RWPE1 (cell line): ENCODE measurements around the gene ADAT3.
"Not testable (repeated sequence)": the region's sequence is repeated elsewhere in the genome, so short reads cannot be mapped to it uniquely, and the experiment has no call there.

Experiments
- CTCF ChIA-PET: fragments of 350-600 bp; sonication (Branson Sonifier 250); formaldehyde crosslinking; extraction: SDS; loops from one replicate; lab custom pipeline; 2021; lab: Yijun Ruan, JAX
- POLR2A ChIA-PET: fragments of 400-600 bp; formaldehyde crosslinking; extraction: SDS; loops from one replicate; lab custom pipeline; 2020; ENCODE audit warnings: antibody characterized with exemption; ENCODE audit not compliant: low non-redundant PET; lab: Yijun Ruan, JAX
- DNase-seq: peaks from one replicate; pipeline ENCODE4 v3.0.0; 2012; ENCODE audit warnings: low spot score
- H3K27ac ChIP-seq: fragments of 450-650 bp; 2 replicates; pipeline ENCODE4 v1.5.1; 2017
- CTCF ChIP-seq: fragments of 450-650 bp; conservative IDR thresholded peaks from 2 replicates; pipeline ENCODE4 v1.5.1; 2017; ENCODE audit warnings: low read depth, mild to moderate bottlenecking

The ADAT3 gene

DNA sequence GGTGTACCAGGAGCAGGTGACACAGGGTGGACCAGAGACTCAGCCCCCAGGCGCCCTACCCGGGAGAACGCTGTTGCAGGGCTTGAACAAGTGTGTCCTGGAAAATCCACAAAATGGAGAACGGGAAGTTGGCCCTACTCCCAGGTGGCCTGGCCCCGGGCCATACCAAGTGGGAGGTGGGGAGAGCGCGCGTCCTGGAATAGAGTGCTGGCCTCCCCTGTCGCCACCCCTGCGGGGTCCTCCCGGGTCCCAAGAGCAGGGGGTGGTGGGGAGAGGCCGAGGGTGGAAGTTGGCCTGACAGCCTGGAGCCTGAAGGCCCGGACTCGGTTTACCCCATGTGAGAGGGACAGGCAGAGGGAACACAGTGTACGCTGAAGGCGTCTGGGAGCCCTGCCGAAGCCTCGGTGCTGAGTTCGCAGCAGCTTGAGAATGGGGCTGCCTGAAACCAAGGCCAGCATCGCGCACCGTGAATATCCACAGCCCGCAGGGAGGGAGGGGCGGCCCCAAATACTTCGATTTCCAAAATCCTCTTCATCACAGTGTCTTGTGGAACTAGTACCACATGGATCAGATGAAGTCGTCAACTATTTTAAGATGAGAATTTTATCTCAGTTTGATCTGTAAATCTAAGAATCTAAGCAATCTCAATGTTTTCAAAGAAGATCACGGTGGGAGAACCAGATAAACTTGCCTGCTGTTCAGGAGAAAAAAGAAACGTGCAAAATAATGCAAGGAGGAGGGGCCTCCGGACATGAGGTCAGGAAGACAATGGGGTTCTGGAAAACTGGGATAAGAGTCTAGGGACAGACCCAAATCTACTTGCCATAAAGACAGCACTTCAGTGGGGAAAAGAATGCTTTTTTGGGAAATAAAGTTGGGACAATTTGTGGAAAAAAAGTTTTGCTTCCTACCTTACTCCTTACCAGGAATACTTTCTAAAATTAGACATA is 31.4 kb upstream of the ADAT3 start:
- no peak for TF ChIP-seq CTCF
- ChIA-PET CTCF (interaction anchor here (1.1 kb wide), 1 partner anchor 56 kb away, joined by 3 read pairs; no protein-coding TSS in a partner anchor), POLR2A (interaction anchor here (0.7 kb wide), 1 partner anchor 68 kb away, joined by 16 read pairs; no protein-coding TSS in a partner anchor)
- DNase-seq: no peak
- H3K27ac ChIP-seq: peak overlapping the region; percentile 88

- CTCF ChIA-PET: interaction anchor here (0.9 to 1.1 kb wide), 2 partner anchors 10 to 55 kb away, joined by 3 to 4 read pairs; no protein-coding TSS in a partner anchor
- no peak for DNase-seq
- H3K27ac ChIP-seq: peak overlapping the region; percentile 90
- POLR2A ChIA-PET: interaction anchor here (0.7 to 0.9 kb wide), 2 partner anchors 17 to 68 kb away, joined by 5 to 16 read pairs; no protein-coding TSS in a partner anchor
- no peak for TF ChIP-seq CTCF
Measured at GRCh38 chr19:1874554-1875185, 30.5 kb upstream of the ADAT3 start.

- peak overlapping the region; percentile 90 for H3K27ac ChIP-seq
- ChIA-PET POLR2A (interaction anchor here (0.9 kb wide), 1 partner anchor 18 kb away, joined by 5 read pairs; no protein-coding TSS in a partner anchor), CTCF (interaction anchor here (0.9 kb wide), 1 partner anchor 10 kb away, joined by 4 read pairs; no protein-coding TSS in a partner anchor)
- not testable (repeated sequence) for DNase-seq
Measured at GRCh38 chr19:1875265-1875645, 29.9 kb upstream of the ADAT3 start.

- H3K27ac ChIP-seq: peak overlapping the region; percentile 90
- TF ChIP-seq CTCF: no peak
- DNase-seq: peak; percentile 67
- CTCF ChIA-PET: interaction anchor here (0.6 to 1.1 kb wide), 5 partner anchors 11 to 508 kb away, joined by 3 to 5 read pairs (median 3); no protein-coding TSS in a partner anchor
- POLR2A ChIA-PET: interaction anchor here (0.9 to 1.0 kb wide), 2 partner anchors 9 to 18 kb away, joined by 3 to 5 read pairs; partner anchors contain the start of gene ABHD17A
Measured at GRCh38 chr19:1875646-1876495, 29.3 kb upstream of the ADAT3 start.

GRCh38 chr19:1876496-1877279 is 28.5 kb upstream of the ADAT3 start:
- CTCF ChIA-PET: interaction anchor here (0.6 to 1.1 kb wide), 5 partner anchors 13 to 507 kb away, joined by 3 to 5 read pairs (median 3); no protein-coding TSS in a partner anchor
- POLR2A ChIA-PET: interaction anchor here (1.0 kb wide), 1 partner anchor 8 kb away, joined by 3 read pairs; the partner anchor contains the start of gene ABHD17A
- peak overlapping the region; percentile 90 for H3K27ac ChIP-seq
- not testable (repeated sequence) for DNase-seq

DNA sequence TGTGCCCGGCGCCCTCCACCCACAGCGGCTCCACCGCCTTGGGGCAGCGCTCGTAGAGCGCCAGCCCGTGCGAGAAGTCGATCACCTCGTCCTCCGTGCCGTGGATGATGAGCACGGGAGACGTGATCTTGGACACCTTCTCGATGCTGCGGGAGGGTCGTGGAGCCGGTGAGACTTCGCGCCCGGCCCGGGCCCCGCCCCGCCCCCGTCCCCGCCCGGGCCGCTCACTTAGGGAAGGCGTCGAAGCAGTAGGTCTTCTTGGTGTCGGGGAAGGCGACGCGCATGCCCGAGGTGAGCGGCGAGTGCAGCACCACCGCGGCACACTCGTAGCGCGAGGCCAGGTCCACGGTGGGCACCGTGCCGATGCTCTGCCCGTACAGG is 27.9 kb upstream of the ADAT3 start:
- DNase-seq, POLR2A ChIA-PET: not testable (repeated sequence)
- CTCF ChIA-PET: interaction anchor here (0.6 kb wide), 1 partner anchor 331 kb away, joined by 3 read pairs; no protein-coding TSS in a partner anchor

GRCh38 chr19:1878583-1878982 is 26.6 kb upstream of the ADAT3 start:
- POLR2A ChIA-PET, DNase-seq, CTCF ChIA-PET: not testable (repeated sequence)
- peak overlapping the region; percentile 28; the same call in 1 of the 2 replicates for H3K27ac ChIP-seq

More for the DNA sequence above, 27.9 kb upstream of the ADAT3 start:
- H3K27ac ChIP-seq: peak overlapping the region; percentile 90

DNA sequence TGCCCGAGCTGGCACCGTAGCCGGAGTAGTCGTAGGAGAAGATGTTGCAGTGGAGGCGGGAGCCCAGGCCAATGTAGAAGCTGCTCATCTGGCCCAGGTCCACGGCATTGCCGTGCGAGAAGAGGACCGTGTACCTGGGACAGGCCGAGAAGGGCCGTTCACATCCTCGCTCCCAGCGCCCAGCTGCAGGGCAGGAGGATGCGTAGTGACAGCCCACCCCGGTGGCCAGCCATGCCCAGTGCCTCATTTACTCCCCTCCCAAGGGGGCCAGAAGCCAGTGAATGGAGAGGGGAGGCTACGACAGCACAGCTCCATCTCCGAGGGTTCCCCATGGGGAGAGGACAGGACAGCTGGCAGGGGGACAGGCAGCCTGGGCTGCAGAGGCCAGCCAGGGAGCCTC is 25.2 kb upstream of the ADAT3 start:
- H3K27ac ChIP-seq: peak overlapping the region; percentile 17
- POLR2A ChIA-PET, DNase-seq, CTCF ChIA-PET: not testable (repeated sequence)
